GM20431 (cell line): ENCODE results near the gene CSRNP3.

Source experiments
- in situ Hi-C: fragments of 300-500 bp; cut with MseI, MboI; formaldehyde crosslinking; loops from one replicate; pipeline ENCODE4 v1.15.0; 2020; ENCODE audit warnings: low sequenced_read_pairs; ENCODE audit not compliant: unreplicated experiment

Gene CSRNP3

GRCh38 chr2:165535471-165535870 is 66.0 kb downstream of the CSRNP3 start:
- in situ Hi-C loops, result no loop called here

GRCh38 chr2:165536851-165537499 is 67.5 kb downstream of the CSRNP3 start:
- in situ Hi-C loops, result no loop called here

- in situ Hi-C loops, result no loop called here
Observed at GRCh38 chr2:165539985-165540384, 70.5 kb downstream of the CSRNP3 start.

- in situ Hi-C loops, result no loop called here
Observed at GRCh38 chr2:165544897-165545296, 75.4 kb downstream of the CSRNP3 start.

GRCh38 chr2:165547900-165548299 is 78.4 kb downstream of the CSRNP3 start:
- in situ Hi-C loops, result no loop called here

- in situ Hi-C loops, result no loop called here
Observed at GRCh38 chr2:165549619-165550018, 80.1 kb downstream of the CSRNP3 start.

GRCh38 chr2:165558832-165559231 is 89.3 kb downstream of the CSRNP3 start:
- in situ Hi-C loops, result no loop called here

GRCh38 chr2:165560377-165560988 is 91.0 kb downstream of the CSRNP3 start:
- in situ Hi-C loops, result no loop called here

- in situ Hi-C loops, result no loop called here
Observed at GRCh38 chr2:165561516-165561915, 92.0 kb downstream of the CSRNP3 start.

- in situ Hi-C loops, result no loop called here
Observed at GRCh38 chr2:165562233-165562632, 92.7 kb downstream of the CSRNP3 start.

- in situ Hi-C loops, result no loop called here
Observed at GRCh38 chr2:165563468-165564225, 94.1 kb downstream of the CSRNP3 start.

- in situ Hi-C loops, result no loop called here
Observed at GRCh38 chr2:165566008-165566407, 96.5 kb downstream of the CSRNP3 start.

GRCh38 chr2:165567273-165567672 is 97.8 kb downstream of the CSRNP3 start:
- in situ Hi-C loops, result no loop called here

- in situ Hi-C loops, result no loop called here
Observed at GRCh38 chr2:165568361-165568760, 98.9 kb downstream of the CSRNP3 start.

GRCh38 chr2:165571477-165571876 is 102.0 kb downstream of the CSRNP3 start:
- in situ Hi-C loops, result no loop called here

- in situ Hi-C loops, result no loop called here
Observed at GRCh38 chr2:165572151-165572550, 102.7 kb downstream of the CSRNP3 start.

GRCh38 chr2:165573534-165574461 is 104.3 kb downstream of the CSRNP3 start:
- in situ Hi-C loops, result no loop called here

- in situ Hi-C loops, result no loop called here
Observed at GRCh38 chr2:165575044-165575615, 105.6 kb downstream of the CSRNP3 start.

GRCh38 chr2:165576409-165577154 is 107.1 kb downstream of the CSRNP3 start:
- in situ Hi-C loops, result no loop called here
